Limb (tissue), 2 donors: Measurements from ENCODE around the gene NHEJ1.
A peak's percentile ranks its signal among the peaks of the same experiment; 100 is the strongest.

Experiments used
- DNase-seq, 2 donors: peaks; one replicate each; pipeline ENCODE4 v3.0.0-alpha.2; 2016; ENCODE audit errors: extremely low spot score in 2 of 2

NHEJ1 gene

GRCh38 chr2:219123356-219124135, 37.1 kb downstream of the NHEJ1 start:
- DNase-seq, result no peak

GRCh38 chr2:219122202-219122980, 38.2 kb downstream of the NHEJ1 start:
- DNase-seq, result no peak

- DNase-seq, result no peak
Measured at GRCh38 chr2:219120082-219120481, 40.5 kb downstream of the NHEJ1 start.

GRCh38 chr2:219119422-219120043, 41.1 kb downstream of the NHEJ1 start:
- peak; percentile 52 to 79 for DNase-seq

- DNase-seq, result no peak
Measured at GRCh38 chr2:219118504-219118903, 42.1 kb downstream of the NHEJ1 start.

GRCh38 chr2:219116776-219117646, 43.6 kb downstream of the NHEJ1 start:
- DNase-seq, result no peak

- DNase-seq, result no peak
Measured at GRCh38 chr2:219112651-219113338, 47.8 kb downstream of the NHEJ1 start.

GRCh38 chr2:219112062-219112406, 48.6 kb downstream of the NHEJ1 start:
- no peak for DNase-seq

GRCh38 chr2:219111375-219112061, 49.1 kb downstream of the NHEJ1 start:
- no peak for DNase-seq

- DNase-seq, result no peak
Measured at GRCh38 chr2:219109471-219109870, 51.1 kb downstream of the NHEJ1 start.

- no peak for DNase-seq
Measured at GRCh38 chr2:219107758-219108157, 52.9 kb downstream of the NHEJ1 start.

- no peak for DNase-seq
Measured at GRCh38 chr2:219106251-219106650, 54.4 kb downstream of the NHEJ1 start.

GRCh38 chr2:219104107-219105035, 56.2 kb downstream of the NHEJ1 start:
- no peak for DNase-seq

GRCh38 chr2:219099329-219099728, 61.3 kb downstream of the NHEJ1 start:
- no peak for DNase-seq

- DNase-seq, result no peak
Measured at GRCh38 chr2:219095406-219095935, 65.1 kb downstream of the NHEJ1 start.

GRCh38 chr2:219094171-219094570, 66.4 kb downstream of the NHEJ1 start:
- no peak for DNase-seq

- DNase-seq, result no peak
Measured at GRCh38 chr2:219090436-219091299, 69.9 kb downstream of the NHEJ1 start.

GRCh38 chr2:219089330-219089729, 71.3 kb downstream of the NHEJ1 start:
- no peak for DNase-seq
